Endothelial cell of umbilical vein (primary cell): ENCODE results near the gene KCNMB2. TPM values are rescaled to one million over a fixed set of nuclear protein-coding genes. Genes with fewer than 3 reads are reported as not detected.

Experiments
- BruUV-seq: library from RNA; stranded (reverse); fragments of 400-500 nt; replicated peaks from 2 replicates; lab custom pipeline; 2021; lab: Mats Ljungman, UMichigan
- CTCF ChIA-PET: fragments of 300-600, 350-600 bp; sonication (Branson Sonifier 250); formaldehyde crosslinking; loops from one replicate; lab custom pipeline; 2021; ENCODE audit warnings: antibody characterized with exemption, inconsistent platforms; lab: Charles Lee
- POLR2A ChIA-PET: fragments of 300-600, 350-600 bp; sonication (Branson Sonifier 250); formaldehyde crosslinking; loops from one replicate; lab custom pipeline; 2021; ENCODE audit warnings: antibody characterized with exemption, inconsistent platforms; lab: Charles Lee
- DNase-seq: peaks from one replicate; pipeline ENCODE4 v3.0.0-alpha.2; 2011; ENCODE audit warnings: low read depth, low spot score
- FAIRE-seq: peaks from 2 replicates; lab custom pipeline; 2011; peaks lifted over from hg19 to GRCh38; lab: Jason Lieb, UNC
- H2AFZ ChIP-seq: 2 replicates; pipeline ENCODE4 v1.6.0; 2012; ENCODE audit warnings: low read depth, low read length, control low read depth, inconsistent platforms
- H3K27ac ChIP-seq: 2 replicates; pipeline ENCODE4 v1.5.1; 2011; ENCODE audit warnings: low read depth, mild to moderate bottlenecking, control low read depth, low read length, moderate library complexity; ENCODE audit not compliant: insufficient read depth
- H3K27me3 ChIP-seq, 2 experiments: 2 replicates each; pipeline versions ENCODE4 v1.6.0 to v1.6.1; 2011; ENCODE audit warnings: low read length in 2 of 2, mixed read lengths in 1 of 2; ENCODE audit not compliant: control insufficient read depth in 2 of 2, insufficient read depth in 2 of 2
- H3K36me3 ChIP-seq, 2 experiments: 2 replicates in 1 of 2; 3 replicates in 1 of 2; pipeline ENCODE4 v1.5.1; 2011; ENCODE audit warnings: low read length in 2 of 2, mild to moderate bottlenecking in 1 of 2, moderate library complexity in 1 of 2; ENCODE audit not compliant: control insufficient read depth in 2 of 2, insufficient read depth in 2 of 2; ENCODE audit errors: extremely low read depth in 1 of 2
- H3K4me1 ChIP-seq: 3 replicates; pipeline ENCODE4 v1.5.1; 2011; ENCODE audit warnings: mild to moderate bottlenecking, low read length; ENCODE audit not compliant: control insufficient read depth, insufficient read depth; ENCODE audit errors: extremely low read depth
- H3K4me2 ChIP-seq: 2 replicates; pipeline ENCODE4 v1.6.1; 2011; ENCODE audit warnings: low read length, control low read depth, mixed read lengths; ENCODE audit not compliant: insufficient read depth
- H3K4me3 ChIP-seq, 3 experiments: fragments of 200-600 bp in 1 of 3; sonication (generic), shearing (Covaris generic) in 1 of 3; replicated peaks in 1 of 3; 2 replicates each; pipeline ENCODE4 v1.5.1; 2011 to 2016; ENCODE audit warnings: control low read depth in 3 of 3, low read length in 3 of 3, mild to moderate bottlenecking in 2 of 3, inconsistent platforms in 1 of 3, low read depth in 1 of 3, moderate library complexity in 1 of 3; ENCODE audit not compliant: insufficient read depth in 1 of 3
- H3K79me2 ChIP-seq: 2 replicates; pipeline ENCODE4 v1.6.0; 2012; ENCODE audit warnings: low read length, inconsistent platforms; ENCODE audit not compliant: control insufficient read depth, insufficient read depth
- H3K9ac ChIP-seq: replicated peaks from 2 replicates; pipeline ENCODE3; 2011; ENCODE audit warnings: low read length, control low read depth; ENCODE audit not compliant: insufficient read depth; ENCODE audit errors: extremely low read depth
- H3K9me1 ChIP-seq: replicated peaks from 3 replicates; pipeline ENCODE4 v1.6.0; 2011; ENCODE audit warnings: mild to moderate bottlenecking, low read length; ENCODE audit not compliant: control insufficient read depth, insufficient read depth; ENCODE audit errors: extremely low read depth
- H3K9me3 ChIP-seq: replicated peaks from 2 replicates; pipeline ENCODE4 v1.5.1; 2012; ENCODE audit warnings: low read length, inconsistent platforms; ENCODE audit not compliant: control insufficient read depth, insufficient read depth
- H4K20me1 ChIP-seq: replicated peaks from 2 replicates; pipeline ENCODE3; 2011; ENCODE audit warnings: mild to moderate bottlenecking, low read length; ENCODE audit not compliant: control insufficient read depth, insufficient read depth; ENCODE audit errors: extremely low read depth
- EZH2 ChIP-seq: IDR thresholded peaks from 2 replicates; pipeline ENCODE4 v1.6.1; 2012; ENCODE audit warnings: borderline replicate concordance, low read depth, mild to moderate bottlenecking, moderate library complexity, low read length, inconsistent platforms; ENCODE audit not compliant: severe bottlenecking
- FOS ChIP-seq: IDR thresholded peaks from 2 replicates; pipeline ENCODE4 v1.6.1; 2011; ENCODE audit warnings: mild to moderate bottlenecking, low read length, moderate library complexity, borderline replicate concordance; ENCODE audit not compliant: insufficient read depth
- GATA2 ChIP-seq: IDR thresholded peaks from 2 replicates; pipeline ENCODE4 v1.7.0; 2011; ENCODE audit warnings: low read depth, mild to moderate bottlenecking, moderate library complexity, mixed read lengths, low read length; ENCODE audit not compliant: insufficient read length, insufficient read depth
- JUN ChIP-seq: IDR thresholded peaks from 2 replicates; pipeline ENCODE4 v1.6.1; 2011; ENCODE audit warnings: borderline replicate concordance, low read depth; ENCODE audit not compliant: insufficient read length, insufficient read depth
- MYC ChIP-seq: IDR thresholded peaks from one replicate; pipeline ENCODE4 v1.6.1; 2011; ENCODE audit warnings: mild to moderate bottlenecking, low read depth, low read length
- POLR2A ChIP-seq: IDR thresholded peaks from 2 replicates; pipeline ENCODE4 v1.6.1; 2012; ENCODE audit warnings: low read depth, mild to moderate bottlenecking, control low read depth, low read length
- POLR2AphosphoS5 ChIP-seq: IDR thresholded peaks from 2 replicates; pipeline ENCODE4 v1.6.1; 2012; ENCODE audit warnings: low read depth, mild to moderate bottlenecking, control low read depth, low read length, moderate library complexity; ENCODE audit not compliant: insufficient read depth
- dilution Hi-C: fragments of 300-500 bp; cut with MboI; formaldehyde crosslinking; loops from one replicate; pipeline ENCODE4 v1.15.0; 2019; ENCODE audit warnings: low sequenced_read_pairs; ENCODE audit not compliant: extremely low pct_ligation_motif_present
- intact Hi-C: fragments of 100-400 bp; cut with micrococcal nuclease; formaldehyde crosslinking; loops from one replicate; pipeline ENCODE4 v1.10.0; 2022
- polyA plus RNA-seq, 4 experiments: library from polyadenylated mRNA; depleted of rRNA in 3 of 4; stranded (reverse) in 3 of 4; unstranded in 1 of 4; fragments of >200 nt; gene quantifications; 2 replicates each; pipeline versions ENCODE4 v1.2.1 to v1.2.3, GENCODE V29; 2011 to 2012; ENCODE audit warnings: missing spikeins in 1 of 4
- total RNA-seq: library from RNA; stranded (reverse); gene quantifications from 2 replicates; pipeline ENCODE4 v1.2.3, GENCODE V29; 2021
- TF ChIP-seq, protein P1 (sequence below), 2 donors: IDR thresholded peaks; 1 replicate in 1 of 2; 2 replicates in 1 of 2; pipeline ENCODE4 v1.5.1; 2011; ENCODE audit warnings: low read length in 2 of 2, mild to moderate bottlenecking in 2 of 2, moderate library complexity in 2 of 2, control low read depth in 1 of 2, inconsistent platforms in 1 of 2, low read depth in 1 of 2; ENCODE audit not compliant: insufficient read depth in 1 of 2; ENCODE audit errors: extremely low read depth in 1 of 2
- TF ChIP-seq, protein P2 (sequence below): IDR thresholded peaks from 2 replicates; pipeline ENCODE4 v1.6.1; 2011; ENCODE audit not compliant: insufficient read depth, insufficient read length

Gene KCNMB2
- total and polyA plus RNA-seq, 2 donors (not counting 3 experiments of a cell fraction or from before 2014, with no cell fraction given), result not detected

DNA sequence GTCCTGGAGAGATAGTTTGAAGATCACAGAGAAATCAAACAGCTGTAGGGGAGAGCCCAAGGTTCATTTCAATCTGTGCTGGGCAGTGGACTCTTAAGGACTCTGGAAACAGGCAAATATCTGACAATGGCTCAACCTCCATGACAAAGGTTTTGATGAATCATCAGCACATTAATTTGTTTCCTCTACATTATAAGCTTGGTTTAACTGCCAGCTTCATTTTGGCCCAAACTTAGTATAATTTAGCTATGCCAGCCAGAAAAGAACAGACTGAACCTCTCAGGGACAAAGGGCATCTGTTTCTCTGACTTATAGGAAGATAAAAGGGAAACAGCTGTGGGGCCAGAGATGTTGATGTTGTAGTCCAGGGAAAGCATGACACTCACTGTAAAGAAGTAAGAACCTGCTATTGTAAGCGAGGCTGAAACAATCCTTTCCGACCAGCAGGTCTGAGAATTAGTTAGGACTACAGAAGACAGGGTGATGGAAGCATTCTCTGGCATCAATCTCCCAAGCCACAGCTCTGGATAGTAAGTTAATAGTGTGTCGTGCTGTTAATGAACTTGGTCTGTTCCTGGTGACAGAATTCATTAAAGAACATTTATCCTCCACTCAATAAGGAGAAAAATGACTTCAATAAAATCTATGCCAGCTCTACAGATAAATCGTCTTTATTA lies 110.1 kb downstream of the KCNMB2 start:
- no peaks in the 10 kb centered on the region for H3K9me3 ChIP-seq
- no peak overlapping the region for H3K27ac ChIP-seq
- no TSS peak for BruUV-seq
- POLR2A ChIA-PET, result no interaction called here
- H3K4me1 ChIP-seq, result no peaks in the 10 kb centered on the region
- no peaks in the 10 kb centered on the region for H3K79me2 ChIP-seq
- no peak overlapping the region for H3K9ac ChIP-seq
- H3K36me3 ChIP-seq, result no peaks in the 10 kb centered on the region
- H3K9me1 ChIP-seq, result peaks cover 2% of the 10 kb centered on the region
- CTCF ChIA-PET, result interaction anchor here (1.5 kb wide), 1 partner anchor 22 kb away, joined by 3 read pairs; no protein-coding TSS in a partner anchor
- intact Hi-C loops, result no loop called here
- no peaks in the 10 kb centered on the region for H4K20me1 ChIP-seq
- H3K4me2 ChIP-seq, result no peak overlapping the region
- DNase-seq, result peak; percentile 38
- no peak for FAIRE-seq
- no peaks in the 10 kb centered on the region for H3K27me3 ChIP-seq
- TF ChIP-seq, protein P1, sequence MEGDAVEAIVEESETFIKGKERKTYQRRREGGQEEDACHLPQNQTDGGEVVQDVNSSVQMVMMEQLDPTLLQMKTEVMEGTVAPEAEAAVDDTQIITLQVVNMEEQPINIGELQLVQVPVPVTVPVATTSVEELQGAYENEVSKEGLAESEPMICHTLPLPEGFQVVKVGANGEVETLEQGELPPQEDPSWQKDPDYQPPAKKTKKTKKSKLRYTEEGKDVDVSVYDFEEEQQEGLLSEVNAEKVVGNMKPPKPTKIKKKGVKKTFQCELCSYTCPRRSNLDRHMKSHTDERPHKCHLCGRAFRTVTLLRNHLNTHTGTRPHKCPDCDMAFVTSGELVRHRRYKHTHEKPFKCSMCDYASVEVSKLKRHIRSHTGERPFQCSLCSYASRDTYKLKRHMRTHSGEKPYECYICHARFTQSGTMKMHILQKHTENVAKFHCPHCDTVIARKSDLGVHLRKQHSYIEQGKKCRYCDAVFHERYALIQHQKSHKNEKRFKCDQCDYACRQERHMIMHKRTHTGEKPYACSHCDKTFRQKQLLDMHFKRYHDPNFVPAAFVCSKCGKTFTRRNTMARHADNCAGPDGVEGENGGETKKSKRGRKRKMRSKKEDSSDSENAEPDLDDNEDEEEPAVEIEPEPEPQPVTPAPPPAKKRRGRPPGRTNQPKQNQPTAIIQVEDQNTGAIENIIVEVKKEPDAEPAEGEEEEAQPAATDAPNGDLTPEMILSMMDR (IDR thresholded peaks at IDR 0.05; ENCODE audit: extremely low read depth in 1 of 2, insufficient read depth in 1 of 2, low read depth in 1 of 2, low read length in 2 of 2), result no peak
- TF ChIP-seq JUN (no peak), POLR2AphosphoS5 (no peak), MYC (no peak), GATA2 (no peak), FOS (no peak), POLR2A (no peak), EZH2 (no peak)
- TF ChIP-seq, protein P2, sequence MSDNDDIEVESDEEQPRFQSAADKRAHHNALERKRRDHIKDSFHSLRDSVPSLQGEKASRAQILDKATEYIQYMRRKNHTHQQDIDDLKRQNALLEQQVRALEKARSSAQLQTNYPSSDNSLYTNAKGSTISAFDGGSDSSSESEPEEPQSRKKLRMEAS, result no peak
- no peak overlapping the region for H3K4me3 ChIP-seq
- dilution Hi-C loops, result no loop called here
- H2AFZ ChIP-seq, result no peak overlapping the region
